SU-DHL-6 (cell line): ENCODE data around the gene ME3.

Experiments
- H2AFZ ChIP-seq: fragments of 200-600 bp; sonication (generic); 2 replicates; pipeline ENCODE4 v1.6.1; 2014; ENCODE audit warnings: low read depth, mild to moderate bottlenecking, moderate library complexity, mixed read lengths, antibody characterized with exemption, low read length; ENCODE audit not compliant: severe bottlenecking
- H3F3A ChIP-seq: fragments of 200-600 bp; shearing (Covaris generic); 2 replicates; pipeline ENCODE4 v1.6.0; 2016; ENCODE audit warnings: antibody characterized with exemption, mild to moderate bottlenecking; ENCODE audit not compliant: insufficient read depth
- H3K27ac ChIP-seq: fragments of 200-600 bp; sonication (generic); 2 replicates; pipeline ENCODE4 v1.5.1; 2016; ENCODE audit warnings: low read depth, mild to moderate bottlenecking, low read length, moderate library complexity, mixed read lengths
- H3K27me3 ChIP-seq: fragments of 200-600 bp; sonication (generic), shearing (Covaris generic); 2 replicates; pipeline ENCODE4 v1.6.0; 2014; ENCODE audit warnings: mild to moderate bottlenecking, low read length
- H3K36me3 ChIP-seq: fragments of 200-600 bp; sonication (generic); 2 replicates; pipeline ENCODE4 v1.6.1; 2014; ENCODE audit warnings: mild to moderate bottlenecking, low read length, mixed read lengths
- H3K4me2 ChIP-seq: fragments of 300-600, 200-600 bp; shearing (Covaris generic), sonication (generic); 2 replicates; pipeline ENCODE4 v1.6.0; 2014; ENCODE audit warnings: low read length, low read depth, mild to moderate bottlenecking; ENCODE audit not compliant: poor library complexity, severe bottlenecking
- H3K4me3 ChIP-seq: fragments of 200-600 bp; sonication (generic); 2 replicates; pipeline ENCODE4 v1.5.1; 2014; ENCODE audit warnings: antibody characterized with exemption, low read length, mild to moderate bottlenecking, mixed read lengths; ENCODE audit not compliant: insufficient read depth, poor library complexity, severe bottlenecking
- H3K79me2 ChIP-seq: fragments of 200-600 bp; sonication (generic); 2 replicates; pipeline ENCODE4 v1.6.1; 2014; ENCODE audit warnings: mild to moderate bottlenecking, low read length, moderate library complexity; ENCODE audit not compliant: insufficient read depth
- H3K9ac ChIP-seq: fragments of 200-600 bp; sonication (generic); 2 replicates; pipeline ENCODE4 v1.7.0; 2014; ENCODE audit warnings: mild to moderate bottlenecking, low read length
- H3K9me2 ChIP-seq: fragments of 200-600 bp; sonication (generic); replicated peaks from 2 replicates; pipeline ENCODE4 v1.6.1; 2014; ENCODE audit warnings: low read length; ENCODE audit not compliant: insufficient read depth
- H3K9me3 ChIP-seq: fragments of 200-600 bp; sonication (generic); 2 replicates; pipeline ENCODE4 v1.6.1; 2014; ENCODE audit warnings: low read length, mixed read lengths; ENCODE audit not compliant: insufficient read depth
- H4K20me1 ChIP-seq: fragments of 200-600 bp; sonication (generic); 2 replicates; pipeline ENCODE4 v1.6.1; 2014; ENCODE audit warnings: low read depth, mild to moderate bottlenecking, antibody characterized with exemption, low read length, moderate library complexity, mixed read lengths
- EZH2phosphoT487 ChIP-seq: fragments of 200-600 bp; sonication (generic), shearing (Covaris generic); conservative IDR thresholded peaks from 2 replicates; pipeline ENCODE4 v1.6.1; 2018; ENCODE audit warnings: mild to moderate bottlenecking, antibody characterized with exemption, low read length, moderate library complexity, mixed read lengths
- TF ChIP-seq, protein P1 (sequence below): fragments of 200-600 bp; sonication (generic); IDR thresholded peaks from one replicate; pipeline ENCODE4 v1.5.1; 2017; ENCODE audit warnings: antibody characterized with exemption, mild to moderate bottlenecking, low read length, moderate library complexity; ENCODE audit not compliant: insufficient read depth, poor library complexity, severe bottlenecking

The ME3 gene

DNA sequence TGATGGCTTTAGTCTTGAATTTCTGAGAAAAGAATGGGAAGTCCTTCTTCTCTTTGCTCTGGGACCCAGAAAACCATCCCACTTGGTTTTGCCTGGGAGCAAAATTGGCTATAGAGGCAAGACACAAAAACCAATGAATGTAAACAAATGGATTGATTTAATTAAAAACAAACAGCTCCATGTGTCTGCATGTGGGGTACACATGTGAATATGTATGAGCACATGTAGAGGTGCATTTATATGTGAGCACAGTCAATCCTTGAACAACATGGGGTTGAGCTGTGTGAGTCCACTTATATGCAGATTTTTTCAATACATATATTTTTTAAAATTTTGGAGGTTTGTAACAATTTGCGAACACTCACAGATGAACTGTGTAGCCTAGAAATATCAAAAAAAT lies 210.5 kb downstream of the ME3 start:
- Histone ChIP-seq H3K36me3 (no peaks in the 10 kb centered on the region), H3K27ac (no peak overlapping the region), H3K4me2 (no peak overlapping the region), H3F3A (no peaks in the 10 kb centered on the region), H3K9me2 (no peaks in the 10 kb centered on the region), H3K9me3 (no peaks in the 10 kb centered on the region), H4K20me1 (no peaks in the 10 kb centered on the region), H3K4me3 (no peak overlapping the region), H3K79me2 (no peaks in the 10 kb centered on the region), H3K27me3 (no peaks in the 10 kb centered on the region), H3K9ac (no peak overlapping the region), H2AFZ (no peak overlapping the region)
- TF ChIP-seq EZH2phosphoT487, result no peak
- TF ChIP-seq, protein P1, sequence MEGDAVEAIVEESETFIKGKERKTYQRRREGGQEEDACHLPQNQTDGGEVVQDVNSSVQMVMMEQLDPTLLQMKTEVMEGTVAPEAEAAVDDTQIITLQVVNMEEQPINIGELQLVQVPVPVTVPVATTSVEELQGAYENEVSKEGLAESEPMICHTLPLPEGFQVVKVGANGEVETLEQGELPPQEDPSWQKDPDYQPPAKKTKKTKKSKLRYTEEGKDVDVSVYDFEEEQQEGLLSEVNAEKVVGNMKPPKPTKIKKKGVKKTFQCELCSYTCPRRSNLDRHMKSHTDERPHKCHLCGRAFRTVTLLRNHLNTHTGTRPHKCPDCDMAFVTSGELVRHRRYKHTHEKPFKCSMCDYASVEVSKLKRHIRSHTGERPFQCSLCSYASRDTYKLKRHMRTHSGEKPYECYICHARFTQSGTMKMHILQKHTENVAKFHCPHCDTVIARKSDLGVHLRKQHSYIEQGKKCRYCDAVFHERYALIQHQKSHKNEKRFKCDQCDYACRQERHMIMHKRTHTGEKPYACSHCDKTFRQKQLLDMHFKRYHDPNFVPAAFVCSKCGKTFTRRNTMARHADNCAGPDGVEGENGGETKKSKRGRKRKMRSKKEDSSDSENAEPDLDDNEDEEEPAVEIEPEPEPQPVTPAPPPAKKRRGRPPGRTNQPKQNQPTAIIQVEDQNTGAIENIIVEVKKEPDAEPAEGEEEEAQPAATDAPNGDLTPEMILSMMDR, result no peak

DNA sequence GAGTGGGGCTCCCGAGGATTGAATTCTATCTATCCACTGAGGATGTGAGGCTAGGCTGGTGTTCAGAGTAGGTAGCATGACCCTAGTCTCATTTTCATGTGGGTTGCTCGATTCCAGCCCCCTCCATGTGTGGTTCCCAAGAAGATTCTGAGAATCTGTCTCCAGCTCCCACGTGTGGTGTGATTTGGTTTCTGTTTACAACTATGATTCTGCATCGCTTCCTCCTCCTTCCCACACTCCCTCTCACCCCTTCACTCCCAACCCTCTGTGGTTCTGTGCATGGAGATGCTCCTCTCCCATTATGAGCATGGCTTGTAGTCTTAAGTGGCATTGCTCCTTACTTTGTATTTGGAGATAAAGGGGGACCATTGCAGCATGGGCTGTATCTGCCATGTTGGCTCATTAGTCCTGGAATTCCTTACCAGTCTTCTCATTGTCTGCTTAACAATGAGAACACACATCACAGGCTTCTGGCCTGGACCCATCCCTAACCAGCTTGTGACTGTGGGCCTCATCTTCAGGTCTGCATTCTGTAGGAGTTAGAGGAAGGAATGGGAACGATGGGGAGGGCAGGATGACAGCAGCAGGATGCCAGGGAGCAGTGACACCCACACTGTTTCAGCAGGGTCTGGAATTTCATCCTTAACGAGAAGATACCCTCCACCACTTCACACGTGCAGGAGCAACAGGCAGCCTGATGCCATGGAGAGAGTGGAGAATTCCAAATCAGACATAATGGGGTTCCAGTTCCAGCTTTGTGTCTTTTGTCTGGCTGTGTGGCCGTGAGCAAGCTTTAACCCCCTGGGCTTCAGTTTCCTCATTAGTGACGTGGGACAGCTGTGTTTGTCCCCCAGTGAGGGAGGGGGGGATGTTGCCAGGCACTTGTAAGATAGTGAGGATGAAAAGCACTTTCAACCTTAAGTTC lies 211.7 kb downstream of the ME3 start:
- H3K79me2 ChIP-seq, result no peaks in the 10 kb centered on the region
- H3K9ac ChIP-seq, result no peak overlapping the region

DNA sequence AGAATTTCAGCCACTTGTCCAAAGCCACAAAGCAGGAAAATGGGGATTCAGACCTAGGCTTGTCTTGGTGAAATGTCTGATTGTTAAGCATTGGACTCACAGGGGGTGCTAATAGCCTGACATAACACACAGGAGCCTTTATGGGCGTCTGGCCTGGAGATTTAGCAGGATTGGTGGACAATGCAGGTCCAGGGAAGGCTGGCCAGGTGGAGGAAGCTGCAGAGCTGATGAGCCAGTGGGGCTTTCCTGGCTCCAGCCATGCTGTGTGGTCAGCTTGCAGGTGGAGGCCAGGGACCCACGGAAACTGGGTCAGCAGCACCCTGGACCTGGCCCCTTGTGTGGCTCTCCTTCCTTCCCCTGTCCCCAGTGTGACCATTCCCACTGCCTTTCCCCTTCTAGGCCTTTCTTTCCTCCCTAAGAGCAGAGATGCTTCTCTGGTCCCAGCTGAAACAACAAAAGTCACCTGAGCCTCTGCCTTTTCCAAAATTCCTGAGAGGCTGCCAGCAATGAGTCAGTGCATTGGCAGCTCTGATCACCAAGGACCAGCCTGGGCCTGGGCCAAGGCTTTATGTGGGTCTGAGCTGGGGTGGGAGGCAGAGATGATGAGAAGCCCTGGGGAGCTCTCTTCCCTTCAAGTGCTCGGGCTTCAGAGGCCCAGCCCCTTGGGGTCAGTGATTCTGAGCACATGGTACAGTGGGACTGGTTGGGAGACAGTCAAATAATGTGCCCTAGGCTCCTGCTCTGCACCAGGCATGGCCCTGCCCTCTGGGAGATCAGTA lies 212.5 kb downstream of the ME3 start:
- Histone ChIP-seq H3K9ac (no peak overlapping the region), H3K27ac (no peak overlapping the region), H2AFZ (no peak overlapping the region), H3K9me2 (no peaks in the 10 kb centered on the region), H3K4me2 (no peak overlapping the region), H3K79me2 (no peaks in the 10 kb centered on the region), H4K20me1 (no peaks in the 10 kb centered on the region), H3K4me3 (no peak overlapping the region), H3K9me3 (no peaks in the 10 kb centered on the region), H3K27me3 (no peaks in the 10 kb centered on the region), H3K36me3 (no peaks in the 10 kb centered on the region), H3F3A (no peaks in the 10 kb centered on the region)
- TF ChIP-seq, protein P1, result no peak
- TF ChIP-seq EZH2phosphoT487, result no peak

More for the DNA sequence above, 211.7 kb downstream of the ME3 start:
- Histone ChIP-seq H3K9me2 (no peaks in the 10 kb centered on the region), H2AFZ (no peak overlapping the region), H3K27me3 (no peaks in the 10 kb centered on the region), H3K27ac (no peak overlapping the region), H3K4me2 (no peak overlapping the region), H3F3A (no peaks in the 10 kb centered on the region), H3K9me3 (no peaks in the 10 kb centered on the region), H4K20me1 (no peaks in the 10 kb centered on the region), H3K4me3 (no peak overlapping the region), H3K36me3 (no peaks in the 10 kb centered on the region)
- TF ChIP-seq, protein P1, result no peak
- no peak for TF ChIP-seq EZH2phosphoT487
